HL-60 (cell line): ENCODE data around the gene NBDY.

Experiments
- GABPA ChIP-seq: IDR thresholded peaks from 2 replicates; pipeline ENCODE4 v1.6.1; 2012; ENCODE audit warnings: low read depth
- TF ChIP-seq, protein P1 (sequence below): IDR thresholded peaks from one replicate; pipeline ENCODE4 v1.5.1; 2011; ENCODE audit warnings: low read length, control low read depth, inconsistent platforms; ENCODE audit not compliant: insufficient read depth

DNA sequence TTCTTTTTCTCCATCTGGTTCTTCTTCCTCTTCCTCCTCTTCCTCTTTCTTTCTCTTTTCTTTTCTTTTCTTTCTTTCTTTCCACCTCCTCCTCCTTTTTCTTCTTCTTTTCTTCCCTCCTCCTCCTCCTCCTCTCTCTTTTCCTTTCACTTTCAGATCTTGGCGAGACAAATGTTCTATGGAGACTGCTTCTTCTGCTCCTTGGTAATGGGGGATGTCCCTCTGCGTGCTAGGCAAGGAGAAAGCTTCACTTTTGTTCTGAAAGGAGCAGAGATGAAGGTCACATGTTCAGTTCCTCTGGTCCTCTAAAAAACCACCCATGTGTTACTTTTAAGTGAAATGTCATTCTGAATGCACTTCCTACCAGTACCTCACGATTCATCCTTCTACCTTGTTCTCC lies 33.2 kb downstream of the NBDY start:
- TF ChIP-seq, protein P1, sequence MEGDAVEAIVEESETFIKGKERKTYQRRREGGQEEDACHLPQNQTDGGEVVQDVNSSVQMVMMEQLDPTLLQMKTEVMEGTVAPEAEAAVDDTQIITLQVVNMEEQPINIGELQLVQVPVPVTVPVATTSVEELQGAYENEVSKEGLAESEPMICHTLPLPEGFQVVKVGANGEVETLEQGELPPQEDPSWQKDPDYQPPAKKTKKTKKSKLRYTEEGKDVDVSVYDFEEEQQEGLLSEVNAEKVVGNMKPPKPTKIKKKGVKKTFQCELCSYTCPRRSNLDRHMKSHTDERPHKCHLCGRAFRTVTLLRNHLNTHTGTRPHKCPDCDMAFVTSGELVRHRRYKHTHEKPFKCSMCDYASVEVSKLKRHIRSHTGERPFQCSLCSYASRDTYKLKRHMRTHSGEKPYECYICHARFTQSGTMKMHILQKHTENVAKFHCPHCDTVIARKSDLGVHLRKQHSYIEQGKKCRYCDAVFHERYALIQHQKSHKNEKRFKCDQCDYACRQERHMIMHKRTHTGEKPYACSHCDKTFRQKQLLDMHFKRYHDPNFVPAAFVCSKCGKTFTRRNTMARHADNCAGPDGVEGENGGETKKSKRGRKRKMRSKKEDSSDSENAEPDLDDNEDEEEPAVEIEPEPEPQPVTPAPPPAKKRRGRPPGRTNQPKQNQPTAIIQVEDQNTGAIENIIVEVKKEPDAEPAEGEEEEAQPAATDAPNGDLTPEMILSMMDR: no peak
- no peak for TF ChIP-seq GABPA
